ENCODE measurements around the gene UBXN1. TPM values are rescaled to one million over a fixed set of nuclear protein-coding genes. Genes with fewer than 3 reads are reported as not detected.

UBXN1 gene
- total RNA-seq: 126 and 127 TPM in 2 replicates

GRCh38 chr11:62678770-62679696 is at the start of gene UBXN1:
UBXN1 (minus strand) TSS chr11:62679073; CDS start chr11:62678923, 150 bp downstream.
- intact Hi-C loops (cut with micrococcal nuclease): loop anchor here (1.0 to 10.0 kb wide), 10 partner anchors 8 to 254 kb away; partner anchors contain the start of genes C11orf98, CSKMT, GANAB and HNRNPUL2

- intact Hi-C loops (cut with micrococcal nuclease): loop anchor here (1.0 kb wide), 8 partner anchors 26 to 152 kb away; partner anchors contain the start of genes LBHD1, NXF1, POLR2G and SLC3A2
These were observed 49.5 kb upstream of the UBXN1 start, which contains the start of gene TTC9C for GRCh38 chr11:62728171-62728988. TTC9C (plus strand) TSS chr11:62728486; CDS start chr11:62728849, 363 bp downstream.

DNA sequence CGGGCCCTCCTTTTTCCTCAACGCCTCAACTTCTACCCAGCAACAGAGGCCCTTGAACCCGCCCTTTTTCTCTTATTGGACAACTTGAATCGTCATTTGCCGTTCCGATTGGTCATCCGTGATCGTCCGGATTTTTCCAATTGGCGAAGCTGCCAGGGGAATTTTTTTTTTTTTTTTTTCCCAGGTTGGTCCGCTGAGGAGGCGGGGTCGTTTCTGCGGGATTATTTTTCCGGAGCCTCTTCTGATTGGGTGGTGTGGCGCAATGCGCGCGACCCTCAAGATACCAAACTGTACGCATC is 48.9 kb upstream of the UBXN1 start:
- intact Hi-C loops (cut with micrococcal nuclease): loop anchor here (1.0 to 2.0 kb wide), 19 partner anchors 19 to 152 kb away; partner anchors contain the start of genes C11orf98, CSKMT, GANAB and INTS5

GRCh38 chr11:62727165-62727871 is 48.4 kb upstream of the UBXN1 start, which contains the start of gene HNRNPUL2:
HNRNPUL2 (minus strand) TSS chr11:62727457; CDS start chr11:62727156, 301 bp downstream.
- intact Hi-C loops (cut with micrococcal nuclease): loop anchor here (1.0 to 2.0 kb wide), 11 partner anchors 18 to 137 kb away; partner anchors contain the start of genes C11orf98, CSKMT, GANAB and INTS5

GRCh38 chr11:62726915-62727164 is 48.0 kb upstream of the UBXN1 start:
- intact Hi-C loops (cut with micrococcal nuclease): loop anchor here (1.0 to 2.0 kb wide), 11 partner anchors 18 to 136 kb away; partner anchors contain the start of genes C11orf98, CSKMT, GANAB and INTS5

GRCh38 chr11:62726156-62726914 is 47.5 kb upstream of the UBXN1 start:
- intact Hi-C loops (cut with micrococcal nuclease): loop anchor here (2.0 kb wide), 2 partner anchors 62 to 136 kb away; partner anchors contain the start of genes C11orf98, CSKMT and TUT1

DNA sequence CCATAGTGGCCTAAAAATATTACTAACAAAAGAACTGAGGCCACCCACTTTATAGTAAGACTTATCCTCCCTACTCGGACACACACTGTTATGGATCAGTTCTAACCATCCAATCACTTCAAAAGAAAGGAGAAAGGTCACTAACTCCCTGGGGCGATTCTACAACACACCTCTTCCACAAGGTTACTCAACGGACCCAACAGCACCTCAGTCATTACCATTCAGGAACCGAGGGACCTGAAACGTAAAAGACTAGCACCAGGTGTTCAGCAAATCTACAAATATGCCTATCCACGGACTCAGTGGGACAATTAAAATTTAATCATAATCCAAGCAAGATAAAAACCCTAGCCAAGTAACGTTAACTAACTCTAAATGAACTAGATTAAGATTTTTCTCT is 46.8 kb upstream of the UBXN1 start:
- intact Hi-C loops (cut with micrococcal nuclease): loop anchor here (2.0 kb wide), 2 partner anchors 61 to 135 kb away; partner anchors contain the start of genes C11orf98, CSKMT and TUT1

- intact Hi-C loops (cut with micrococcal nuclease): no loop called here
These were observed 45.3 kb upstream of the UBXN1 start for GRCh38 chr11:62724171-62724570.

GRCh38 chr11:62721994-62722393 is 43.1 kb upstream of the UBXN1 start:
- intact Hi-C loops (cut with micrococcal nuclease): no loop called here

DNA sequence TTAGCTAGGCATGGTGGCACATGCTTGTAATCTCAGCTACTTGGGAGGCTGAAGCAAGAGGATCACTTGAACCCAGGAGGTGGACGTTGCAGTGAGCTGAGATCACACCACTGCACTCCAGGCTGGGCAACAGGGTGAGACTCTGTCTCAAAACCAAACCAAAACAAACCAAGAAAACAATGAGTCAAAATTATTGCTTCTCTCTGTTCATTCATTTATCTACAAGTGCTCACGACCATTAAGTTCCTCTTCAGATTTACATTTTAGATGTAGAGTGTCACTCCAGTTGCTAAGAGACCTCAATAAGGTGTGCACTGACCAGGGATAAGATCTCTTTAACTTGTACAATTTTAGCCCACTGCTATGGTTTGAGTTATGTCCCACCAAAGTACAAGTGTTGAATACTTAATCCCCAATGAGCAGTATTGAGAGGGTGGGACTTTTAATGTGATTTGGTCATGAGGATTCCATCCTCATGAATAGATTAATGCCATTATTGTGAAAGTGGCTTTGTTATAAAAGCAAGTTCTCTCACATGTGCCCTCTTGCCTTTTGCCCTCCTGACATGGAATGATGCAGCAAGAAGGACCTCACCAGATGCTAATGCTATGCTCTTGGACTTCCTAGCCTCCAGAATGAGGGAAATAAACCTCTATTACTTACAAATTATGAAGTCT is 40.6 kb upstream of the UBXN1 start:
- intact Hi-C loops (cut with micrococcal nuclease): no loop called here

- intact Hi-C loops (cut with micrococcal nuclease): no loop called here
These were observed 37.9 kb upstream of the UBXN1 start for GRCh38 chr11:62716816-62717215.

- intact Hi-C loops (cut with micrococcal nuclease): no loop called here
These were observed 37.3 kb upstream of the UBXN1 start for GRCh38 chr11:62716206-62716605.

DNA sequence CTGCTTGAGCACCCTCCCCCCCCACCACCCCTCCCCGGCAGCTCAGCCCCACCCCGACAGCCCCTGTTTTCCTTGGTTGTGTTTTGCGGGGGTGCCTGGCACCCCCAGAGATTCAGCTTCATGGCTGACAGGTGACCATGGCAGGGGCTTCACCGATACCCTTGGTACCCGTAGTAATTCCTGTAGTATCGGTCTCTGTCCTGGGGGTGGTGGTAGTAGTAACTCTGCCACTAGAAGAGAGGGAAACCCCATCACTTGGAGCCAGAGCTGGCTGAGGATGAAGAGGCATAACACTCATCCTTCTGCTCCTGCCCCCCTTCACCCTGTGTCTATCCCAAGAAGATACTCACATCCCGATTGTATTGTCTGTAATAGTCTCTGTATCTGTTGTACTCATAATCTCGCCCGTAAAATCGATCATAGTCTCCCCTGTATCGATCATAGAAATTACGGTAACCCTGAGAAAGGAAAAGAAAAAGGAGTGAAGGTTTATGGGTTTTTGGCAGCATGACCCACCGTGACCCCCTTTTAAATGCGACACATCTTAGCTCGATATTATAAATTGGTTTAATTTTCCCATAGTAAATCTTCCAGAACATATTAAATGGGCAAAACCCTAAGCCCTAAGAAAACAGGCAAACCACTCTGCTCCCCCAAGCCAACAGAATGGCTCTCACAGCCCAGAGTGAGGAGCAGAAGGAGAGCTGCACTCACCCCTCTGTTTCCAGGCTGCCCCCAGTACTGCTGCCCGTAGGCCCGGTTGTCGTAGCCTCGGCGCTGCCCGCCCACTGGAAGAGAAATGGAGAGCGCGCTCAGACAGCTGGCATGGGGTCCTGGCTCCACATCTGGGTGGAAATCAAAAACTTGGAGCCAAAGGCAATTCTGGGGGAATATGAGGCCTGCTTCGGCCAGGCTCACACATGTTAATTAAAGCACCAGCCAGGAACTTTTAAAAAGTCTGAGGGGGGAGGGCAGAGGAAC is 36.6 kb upstream of the UBXN1 start:
- intact Hi-C loops (cut with micrococcal nuclease): no loop called here

DNA sequence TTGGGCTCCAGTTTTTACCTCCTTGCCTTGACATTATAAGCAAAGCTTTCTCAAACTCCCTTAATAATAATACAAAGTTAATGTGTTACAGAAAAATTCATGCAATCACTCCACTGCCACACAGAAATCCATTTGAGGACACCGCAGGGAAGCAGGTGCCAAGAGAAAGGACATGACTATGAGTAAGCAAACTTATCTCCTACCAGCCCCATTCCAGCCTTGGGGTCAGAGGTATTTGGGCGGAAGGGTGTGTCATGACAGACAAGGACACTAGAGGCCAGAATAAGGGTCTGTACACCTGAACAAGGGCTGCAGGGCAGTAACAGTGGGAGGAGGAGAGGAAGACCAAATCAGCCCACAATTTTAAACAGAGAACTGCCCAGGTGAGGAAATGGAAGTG is 34.5 kb upstream of the UBXN1 start:
- intact Hi-C loops (cut with micrococcal nuclease): no loop called here

- intact Hi-C loops (cut with micrococcal nuclease): no loop called here
These were observed 34.0 kb upstream of the UBXN1 start for GRCh38 chr11:62712861-62713260.

DNA sequence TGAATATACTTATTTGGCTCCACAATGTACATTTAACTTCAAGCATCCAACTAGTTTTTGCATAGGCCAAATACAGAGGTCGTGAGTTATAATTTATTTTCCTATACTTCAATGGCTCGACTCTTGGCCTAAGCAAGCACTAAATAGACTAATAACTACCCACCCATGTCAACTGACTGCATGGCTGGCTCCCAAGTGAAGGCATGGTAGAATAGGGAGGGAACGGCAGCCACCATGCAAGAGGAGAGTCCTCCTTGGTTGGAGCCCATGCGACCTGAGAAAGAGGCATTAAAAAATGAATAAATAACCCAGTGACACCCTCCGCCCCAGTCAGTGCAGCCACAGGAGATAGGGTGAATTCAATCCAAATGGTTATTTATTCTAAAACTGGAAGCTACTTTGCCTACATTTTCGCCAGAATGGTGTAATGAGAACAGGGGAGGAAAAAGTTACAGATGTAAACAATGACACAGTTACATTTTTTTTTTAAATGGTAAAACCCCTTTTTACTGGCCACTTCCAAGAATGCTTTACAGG is 33.5 kb upstream of the UBXN1 start:
- intact Hi-C loops (cut with micrococcal nuclease): no loop called here

GRCh38 chr11:62710001-62710345 is 31.1 kb upstream of the UBXN1 start:
- intact Hi-C loops (cut with micrococcal nuclease): no loop called here
